Left renal cortex interstitium (tissue), 4 donors: ENCODE data around the gene LRCH3. TPM values are rescaled to one million over a fixed set of nuclear protein-coding genes. Genes with fewer than 3 reads are reported as not detected.

Source experiments
- DNase-seq, 4 donors: peaks; one replicate each; pipeline ENCODE4 v3.0.0-alpha.2; 2013; ENCODE audit warnings: low read depth in 4 of 4, low spot score in 2 of 4, missing footprints in 1 of 4
- polyA plus RNA-seq, 4 donors: library from polyadenylated mRNA; unstranded; fragments of 120-200 nt; gene quantifications; one replicate each; pipeline ENCODE4 v1.2.1, GENCODE V29; 2013; ENCODE audit not compliant: insufficient read length in 4 of 4

The LRCH3 gene
- polyA plus RNA-seq = 10 to 100 TPM; 27.0 to 60.5 (median 42.1) TPM

- peak; percentile 74 to 85 (median 77) for DNase-seq
These were observed at the start of gene LRCH3 for GRCh38 chr3:197791113-197791891. Gene LRCH3 (plus strand): TSS chr3:197791254. CDS start chr3:197791279, 25 bp downstream.

DNA sequence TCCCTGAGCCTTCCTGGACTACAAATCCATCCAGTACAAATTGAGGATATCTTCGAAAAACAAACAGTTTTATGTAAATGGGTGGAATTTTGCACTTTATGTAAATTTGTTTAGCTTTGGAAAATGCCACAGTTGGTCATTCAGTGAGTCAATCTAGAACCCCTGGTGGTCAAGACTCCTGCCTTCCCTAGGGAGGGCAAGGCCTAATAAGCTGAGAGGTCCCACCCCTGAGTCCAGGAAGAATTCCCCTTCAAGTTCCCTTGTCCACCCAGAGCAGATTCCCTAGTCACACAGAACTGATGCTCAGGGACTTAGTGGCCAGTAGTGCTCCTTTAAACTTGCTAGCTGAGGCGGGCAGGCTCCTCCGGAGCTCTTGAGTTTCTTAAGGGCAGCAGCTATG is 48.3 kb upstream of the LRCH3 start:
- no peak for DNase-seq

DNA sequence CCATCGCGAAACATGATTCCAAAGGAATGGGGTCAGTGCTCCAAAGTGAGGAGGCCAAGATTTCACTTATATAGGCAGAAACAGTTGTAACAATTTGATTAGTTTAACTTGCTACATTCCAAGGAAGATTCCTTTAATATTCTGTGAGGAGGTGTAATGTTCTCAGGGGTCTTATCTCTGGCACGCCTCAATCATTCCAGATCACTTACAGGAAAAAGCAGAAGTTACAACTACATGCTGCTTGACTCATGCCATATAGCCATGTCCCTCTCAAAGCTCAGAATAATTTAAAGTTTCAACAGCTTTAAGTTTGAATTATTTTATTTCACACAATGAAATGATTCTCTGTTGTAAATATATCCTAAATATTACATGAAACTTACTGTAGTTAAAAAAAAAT is 44.8 kb upstream of the LRCH3 start:
- DNase-seq = no peak

- no peak for DNase-seq
These were observed 44.2 kb upstream of the LRCH3 start for GRCh38 chr3:197746801-197747237.

GRCh38 chr3:197748597-197749314 is 42.3 kb upstream of the LRCH3 start:
- DNase-seq = peak in 1 of 4 donors; percentile 28

- peak in 1 of 4 donors; percentile 50 for DNase-seq
These were observed 41.8 kb upstream of the LRCH3 start for GRCh38 chr3:197749315-197749600.

GRCh38 chr3:197749601-197750395 is 41.3 kb upstream of the LRCH3 start, which contains the start of gene FYTTD1:
Gene FYTTD1 (plus strand): TSS chr3:197749883. CDS start chr3:197749972, 89 bp downstream.
- DNase-seq = peak; percentile 59 to 79 (median 72)

GRCh38 chr3:197750396-197750831 is 40.6 kb upstream of the LRCH3 start:
- peak in 3 of 4 donors; percentile 17 to 46 (median 41) for DNase-seq

GRCh38 chr3:197750858-197751737 is 40.0 kb upstream of the LRCH3 start:
- peak in 3 of 4 donors; percentile 17 to 19 (median 19) for DNase-seq

GRCh38 chr3:197752107-197752506 is 38.9 kb upstream of the LRCH3 start:
- DNase-seq = no peak

DNA sequence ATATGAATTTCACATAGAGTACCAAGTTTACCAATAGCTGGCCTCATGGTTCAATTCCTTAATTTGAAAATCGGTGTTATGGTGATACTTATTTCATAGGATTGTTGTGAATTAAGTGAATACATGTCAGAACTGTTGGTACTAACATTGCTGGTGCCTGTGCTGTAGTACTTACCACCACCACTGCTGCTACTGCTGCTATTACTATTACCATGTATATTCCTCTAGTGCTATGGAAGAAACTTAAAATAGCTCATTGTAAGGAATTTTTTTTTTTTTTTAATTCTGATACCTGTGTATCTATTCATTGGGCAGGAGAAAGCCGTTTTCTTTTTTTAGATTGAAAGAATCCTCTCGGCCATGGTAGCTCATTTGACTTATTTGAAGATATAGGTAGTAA is 37.8 kb upstream of the LRCH3 start:
- no peak for DNase-seq

GRCh38 chr3:197756704-197757103 is 34.4 kb upstream of the LRCH3 start:
- no peak for DNase-seq

DNA sequence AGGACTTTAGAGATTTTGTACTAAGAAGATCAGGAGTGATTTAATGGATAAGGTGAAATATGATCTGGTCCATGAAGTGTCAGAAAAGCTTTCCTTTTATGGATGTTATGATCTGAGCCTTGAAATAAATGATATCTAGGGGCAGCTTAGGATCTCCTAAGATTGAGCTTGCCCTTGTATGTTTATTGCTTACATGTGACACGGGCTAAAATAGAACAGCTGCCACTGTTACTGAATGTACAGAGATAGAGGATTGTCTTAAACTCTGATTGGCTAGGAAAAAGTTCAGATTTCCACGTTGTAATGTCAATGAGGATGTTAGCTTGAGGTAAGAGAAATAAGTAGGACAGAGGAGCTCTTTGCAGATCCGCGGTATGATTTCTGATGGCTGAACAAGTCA is 32.5 kb upstream of the LRCH3 start:
- no peak for DNase-seq

DNA sequence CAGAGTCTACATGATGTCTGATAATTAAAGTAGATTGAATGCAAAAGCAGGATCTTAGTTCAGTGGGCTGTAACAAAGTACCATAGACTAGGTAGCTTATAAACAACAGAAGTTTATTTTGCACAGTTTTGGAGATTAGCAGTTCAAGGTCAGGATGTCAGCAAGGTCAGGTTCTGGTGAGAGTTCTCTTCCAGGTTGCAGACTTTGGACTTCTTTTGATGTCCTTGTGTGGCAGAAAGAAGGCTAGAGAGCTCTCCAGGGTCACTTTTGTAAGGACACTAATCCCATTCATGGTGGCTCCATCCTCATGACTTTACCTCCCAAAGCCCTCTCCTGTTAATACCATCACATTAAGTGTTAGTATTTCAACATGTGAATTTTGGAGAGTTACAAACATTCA is 29.3 kb upstream of the LRCH3 start:
- DNase-seq = no peak

GRCh38 chr3:197775317-197775716 is 15.7 kb upstream of the LRCH3 start:
- no peak for DNase-seq

DNA sequence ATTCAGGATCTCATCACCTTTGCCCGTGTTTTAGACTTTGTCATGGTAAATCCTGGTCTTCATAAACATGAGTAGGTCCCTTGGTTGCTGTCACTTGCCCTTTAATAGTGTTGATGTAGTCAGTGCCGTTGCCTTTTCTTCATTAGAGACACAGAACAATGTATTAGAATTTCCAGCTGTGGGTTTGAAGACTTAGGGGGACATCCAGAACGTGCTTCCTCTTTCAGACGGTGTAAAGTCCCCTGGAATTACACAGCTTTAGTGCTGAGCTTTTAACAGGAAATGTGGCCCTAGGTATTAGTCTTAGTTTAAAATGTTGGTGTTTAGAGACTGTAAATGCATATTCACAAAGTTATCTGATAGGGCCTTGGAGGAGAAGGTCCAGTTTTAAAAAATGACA is 8.8 kb upstream of the LRCH3 start:
- DNase-seq = no peak

GRCh38 chr3:197784019-197784585 is 7.0 kb upstream of the LRCH3 start:
- DNase-seq = no peak

GRCh38 chr3:197787412-197787811 is 3.6 kb upstream of the LRCH3 start:
- no peak for DNase-seq

DNA sequence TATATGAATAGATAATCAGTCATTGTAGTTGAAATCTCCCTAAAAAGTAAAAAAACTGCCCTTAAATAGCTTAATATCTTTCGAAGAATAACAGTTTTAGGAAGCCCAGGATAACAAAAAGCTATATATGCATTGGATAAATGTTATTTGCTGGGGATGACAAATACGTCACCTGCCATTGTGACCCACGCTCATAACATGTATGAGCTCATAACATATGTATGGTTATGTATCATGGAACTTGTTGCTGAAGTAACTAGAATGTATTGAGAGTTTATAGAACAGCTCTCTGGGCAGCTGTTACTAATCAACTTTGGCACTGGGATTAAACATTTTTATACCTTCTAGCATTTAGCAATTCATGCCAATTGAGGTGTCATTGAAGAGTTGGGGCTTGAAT is 1.7 kb upstream of the LRCH3 start:
- no peak for DNase-seq

DNA sequence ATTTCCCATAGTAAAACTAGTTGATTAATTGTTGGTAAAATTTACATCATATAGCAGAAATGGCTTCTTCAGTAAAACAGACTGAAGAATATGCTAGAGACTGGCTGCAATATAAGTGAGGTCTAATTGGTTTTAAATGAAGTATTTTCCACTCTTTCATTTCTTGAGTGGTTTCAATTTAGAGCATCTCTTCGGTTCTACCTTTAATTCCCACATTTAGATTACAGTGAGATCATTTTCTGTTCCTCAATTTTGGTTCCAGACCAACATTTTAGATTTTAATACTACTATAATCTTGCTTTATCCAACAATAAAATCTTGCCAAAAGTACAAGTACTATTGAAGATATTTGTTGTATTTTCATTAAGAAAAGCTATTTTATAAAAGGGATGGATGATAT is 1.0 kb upstream of the LRCH3 start:
- DNase-seq = no peak
